GM12874 (cell line): ENCODE results near the gene TRABD2B.

ENCODE experiments used
- TF ChIP-seq, protein P1 (sequence below): IDR thresholded peaks from 2 replicates; pipeline ENCODE4 v1.5.1; 2011; ENCODE audit warnings: low read depth, mild to moderate bottlenecking, control low read depth, low read length, moderate library complexity; ENCODE audit not compliant: insufficient read depth

The TRABD2B gene

GRCh38 chr1:47812904-47813514, 184.2 kb downstream of the TRABD2B start:
- TF ChIP-seq, protein P1, sequence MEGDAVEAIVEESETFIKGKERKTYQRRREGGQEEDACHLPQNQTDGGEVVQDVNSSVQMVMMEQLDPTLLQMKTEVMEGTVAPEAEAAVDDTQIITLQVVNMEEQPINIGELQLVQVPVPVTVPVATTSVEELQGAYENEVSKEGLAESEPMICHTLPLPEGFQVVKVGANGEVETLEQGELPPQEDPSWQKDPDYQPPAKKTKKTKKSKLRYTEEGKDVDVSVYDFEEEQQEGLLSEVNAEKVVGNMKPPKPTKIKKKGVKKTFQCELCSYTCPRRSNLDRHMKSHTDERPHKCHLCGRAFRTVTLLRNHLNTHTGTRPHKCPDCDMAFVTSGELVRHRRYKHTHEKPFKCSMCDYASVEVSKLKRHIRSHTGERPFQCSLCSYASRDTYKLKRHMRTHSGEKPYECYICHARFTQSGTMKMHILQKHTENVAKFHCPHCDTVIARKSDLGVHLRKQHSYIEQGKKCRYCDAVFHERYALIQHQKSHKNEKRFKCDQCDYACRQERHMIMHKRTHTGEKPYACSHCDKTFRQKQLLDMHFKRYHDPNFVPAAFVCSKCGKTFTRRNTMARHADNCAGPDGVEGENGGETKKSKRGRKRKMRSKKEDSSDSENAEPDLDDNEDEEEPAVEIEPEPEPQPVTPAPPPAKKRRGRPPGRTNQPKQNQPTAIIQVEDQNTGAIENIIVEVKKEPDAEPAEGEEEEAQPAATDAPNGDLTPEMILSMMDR, result no peak

DNA sequence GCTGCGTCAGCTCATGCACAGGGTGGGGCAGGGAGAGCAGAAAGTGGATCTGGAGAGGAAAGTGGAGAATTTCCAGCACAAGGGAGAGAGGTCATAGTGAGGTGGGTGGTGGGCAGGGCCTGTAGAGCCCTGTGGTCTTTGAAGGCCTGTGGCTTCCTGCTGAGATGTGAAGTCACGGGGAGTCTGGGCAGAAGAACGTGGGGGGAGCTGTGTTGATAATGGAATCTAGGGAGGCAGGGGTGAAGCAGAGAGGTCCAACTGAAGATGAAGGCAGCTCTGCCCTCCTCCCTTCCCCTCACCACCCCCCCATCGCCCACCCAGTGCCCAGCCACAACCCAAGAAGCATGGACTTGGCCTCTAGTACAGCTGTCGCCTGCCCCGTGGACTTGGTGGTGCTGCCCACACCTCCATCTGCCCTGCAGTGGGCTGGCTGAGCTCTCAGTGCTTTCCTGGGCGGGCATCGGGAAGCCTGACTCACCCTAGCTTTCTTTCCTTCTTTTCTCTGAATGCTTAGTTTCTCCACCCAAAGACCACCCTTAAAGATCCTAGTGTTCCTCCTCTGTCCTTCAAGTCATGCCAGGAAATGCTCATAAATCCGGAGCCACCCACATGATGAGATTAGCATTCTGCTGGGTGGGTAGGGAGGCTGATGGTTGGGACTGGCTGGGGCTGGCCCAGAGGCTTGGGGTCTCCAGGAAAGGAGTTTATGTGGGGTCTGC, 186.1 kb downstream of the TRABD2B start:
- TF ChIP-seq, protein P1, result no peak

DNA sequence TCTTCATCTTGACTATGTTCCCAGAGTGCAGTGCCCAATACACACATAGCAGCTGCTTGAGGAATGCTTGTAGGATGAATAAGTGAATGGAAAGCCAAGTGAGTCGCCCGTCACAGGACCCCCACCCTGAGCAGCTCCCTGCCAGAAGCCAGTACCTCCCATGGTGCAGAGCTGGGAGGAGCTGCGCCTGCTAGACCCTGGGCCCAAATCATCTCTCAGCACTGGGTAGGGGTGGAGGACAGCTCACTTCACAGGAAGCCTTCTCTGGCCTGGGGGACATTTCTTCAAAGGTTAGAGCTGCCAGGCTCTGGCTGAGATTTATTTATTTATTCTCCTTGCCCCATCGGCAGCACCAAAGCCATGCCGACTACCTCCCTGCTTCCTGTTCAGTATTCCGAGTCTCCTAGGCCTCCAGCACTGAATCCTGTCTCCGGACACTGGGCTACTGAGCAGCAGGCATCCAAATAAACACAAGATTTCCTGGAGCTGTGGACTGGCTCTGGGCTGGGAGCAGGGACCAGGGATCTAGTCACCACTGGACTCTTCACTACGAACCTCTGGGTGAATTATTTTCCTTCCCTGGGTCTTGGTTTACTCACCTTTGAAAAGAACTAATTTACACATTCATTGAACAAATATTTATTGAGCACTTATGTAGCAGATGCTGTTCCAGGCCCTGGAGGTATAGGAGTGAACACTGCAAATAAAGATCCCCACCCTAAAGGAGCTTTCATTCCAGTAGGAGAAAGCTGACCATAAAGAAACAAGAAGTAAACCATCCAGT, 187.7 kb downstream of the TRABD2B start:
- TF ChIP-seq, protein P1, result no peak

DNA sequence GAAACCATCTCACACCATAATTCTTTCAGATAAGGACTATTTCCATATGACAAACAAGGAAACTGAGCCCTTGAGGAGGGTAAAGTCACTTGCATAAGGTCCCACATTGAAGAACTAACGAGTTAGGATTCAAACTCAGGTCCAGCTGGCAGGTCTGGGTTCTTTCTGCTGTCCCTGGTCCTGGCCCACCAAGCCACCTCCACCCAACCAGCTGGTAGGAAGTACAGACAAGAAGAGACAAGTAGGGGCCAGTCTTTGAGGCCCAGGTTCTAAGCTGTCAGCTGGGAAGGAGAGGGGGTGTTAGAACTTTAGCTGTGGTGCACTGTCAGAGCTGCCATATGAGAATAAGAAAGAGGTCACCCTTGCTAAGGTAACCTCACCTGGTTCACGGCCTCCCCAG, 188.6 kb downstream of the TRABD2B start:
- TF ChIP-seq, protein P1, result no peak

DNA sequence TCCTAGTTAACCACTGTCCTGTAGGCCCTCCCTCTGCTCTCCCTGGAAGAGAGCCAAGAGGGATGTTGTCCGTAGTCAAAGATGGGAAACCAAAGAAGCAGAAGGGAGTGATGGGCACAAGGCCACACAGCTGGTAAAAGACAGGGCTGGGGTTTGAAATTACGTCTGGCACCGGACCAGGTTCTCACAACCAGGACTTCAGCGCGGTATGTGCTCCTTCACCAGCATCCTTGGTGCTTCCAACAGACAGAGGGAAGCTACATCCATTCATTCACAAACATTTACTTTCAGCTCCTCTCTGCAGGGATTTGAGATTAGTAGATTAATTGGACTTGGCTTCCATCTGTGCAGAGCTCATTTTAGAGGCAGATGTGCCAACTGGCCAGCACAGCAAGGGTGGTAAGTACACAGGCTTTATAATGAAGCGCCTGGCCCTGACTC, 191.2 kb downstream of the TRABD2B start:
- TF ChIP-seq, protein P1, result no peak

- TF ChIP-seq, protein P1, result no peak
Observed at GRCh38 chr1:47805018-47805417, 192.2 kb downstream of the TRABD2B start.

DNA sequence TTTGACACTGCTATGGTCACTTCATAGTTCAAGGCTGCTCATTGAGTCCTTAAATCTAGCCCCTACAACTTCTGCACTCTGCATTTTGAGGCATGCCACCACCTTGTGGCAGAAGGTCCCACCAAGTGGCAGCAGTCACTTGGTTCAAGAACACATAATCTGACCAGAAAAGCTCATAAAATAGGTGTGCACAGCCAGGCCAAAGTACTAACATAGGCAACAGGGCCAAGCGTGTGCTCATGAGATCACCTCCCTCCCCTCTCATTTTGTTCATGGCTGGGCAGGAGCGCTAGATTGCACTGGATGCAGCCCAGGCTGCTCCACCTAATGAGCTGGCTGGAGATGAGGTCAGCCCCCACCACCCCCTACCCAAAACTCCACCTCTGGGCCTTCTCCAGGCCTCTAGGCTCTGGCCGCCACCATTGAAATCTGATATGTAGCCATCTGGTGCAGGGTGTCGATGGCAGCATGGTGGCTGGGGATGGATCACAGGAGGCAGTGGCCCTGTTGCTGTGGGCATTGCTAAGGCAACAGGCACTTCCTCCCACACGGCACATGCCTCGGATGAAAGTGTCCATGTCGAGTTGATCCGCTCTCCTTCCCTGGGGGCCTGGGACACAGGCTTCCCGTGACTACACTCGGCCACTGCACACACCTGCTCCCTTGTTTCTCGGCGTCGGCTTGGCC, 193.2 kb downstream of the TRABD2B start:
- TF ChIP-seq, protein P1, result no peak
